IPS-18c (cell line): ENCODE measurements around the gene ZNF532.
"Not testable (repeated sequence)": the region's sequence is repeated elsewhere in the genome, so short reads cannot be mapped to it uniquely, and the experiment has no call there.

Source experiments
- H3K4me3 ChIP-seq: 2 replicates; pipeline ENCODE4 v1.7.0; 2013; ENCODE audit warnings: low read depth, mild to moderate bottlenecking, low read length, moderate library complexity; ENCODE audit not compliant: insufficient read depth
- H3K9me3 ChIP-seq: one replicate; pipeline ENCODE4 v1.6.1; 2013; ENCODE audit warnings: mild to moderate bottlenecking, low read length, moderate library complexity; ENCODE audit not compliant: control insufficient read depth, insufficient read depth

The ZNF532 gene

DNA sequence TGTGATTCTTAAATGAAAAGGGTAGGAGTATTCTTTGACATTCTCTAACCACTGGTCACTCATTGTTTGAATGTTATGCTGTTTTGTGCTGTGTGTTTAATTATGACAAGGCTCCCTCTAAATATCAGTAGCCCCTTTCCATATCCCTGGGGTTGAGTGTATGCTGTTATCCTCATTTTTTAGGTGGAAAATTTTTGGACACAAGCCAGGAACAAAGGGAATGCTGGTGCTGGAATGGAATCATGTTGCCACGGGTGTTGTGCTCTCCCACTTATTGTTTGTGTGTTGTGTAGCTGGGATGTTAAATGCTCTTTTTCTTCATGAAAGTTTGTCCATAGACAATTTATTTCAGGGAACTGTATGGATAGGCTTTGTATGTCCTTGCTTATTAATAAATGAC, 43.3 kb downstream of the ZNF532 start:
- H3K9me3 ChIP-seq: peaks cover 3% of the 10 kb centered on the region
- H3K4me3 ChIP-seq: no peak overlapping the region

DNA sequence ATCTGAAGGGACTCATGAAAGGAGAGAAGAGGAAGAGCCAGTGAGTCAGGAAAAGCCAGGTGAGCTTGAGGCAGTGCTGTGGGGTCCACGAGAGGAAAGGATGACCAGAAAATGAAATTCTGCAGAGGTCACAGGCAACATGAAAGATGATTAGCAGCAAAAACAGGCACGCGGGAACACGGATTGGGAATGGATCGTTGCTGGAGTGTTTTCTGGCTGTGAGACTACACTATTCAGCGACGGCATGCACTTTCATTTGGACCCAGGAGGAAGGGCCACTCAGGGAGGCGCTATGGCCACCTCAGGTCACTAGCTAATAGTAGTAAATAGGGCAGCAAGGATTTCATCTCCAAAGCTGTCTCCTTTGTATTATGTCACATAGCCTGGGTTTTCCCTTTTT, 44.8 kb downstream of the ZNF532 start:
- H3K4me3 ChIP-seq: no peak overlapping the region
- no peaks in the 10 kb centered on the region for H3K9me3 ChIP-seq

- no peak overlapping the region for H3K4me3 ChIP-seq
- H3K9me3 ChIP-seq: no peaks in the 10 kb centered on the region
Measured at GRCh38 chr18:58911241-58911640, 46.6 kb downstream of the ZNF532 start.

DNA sequence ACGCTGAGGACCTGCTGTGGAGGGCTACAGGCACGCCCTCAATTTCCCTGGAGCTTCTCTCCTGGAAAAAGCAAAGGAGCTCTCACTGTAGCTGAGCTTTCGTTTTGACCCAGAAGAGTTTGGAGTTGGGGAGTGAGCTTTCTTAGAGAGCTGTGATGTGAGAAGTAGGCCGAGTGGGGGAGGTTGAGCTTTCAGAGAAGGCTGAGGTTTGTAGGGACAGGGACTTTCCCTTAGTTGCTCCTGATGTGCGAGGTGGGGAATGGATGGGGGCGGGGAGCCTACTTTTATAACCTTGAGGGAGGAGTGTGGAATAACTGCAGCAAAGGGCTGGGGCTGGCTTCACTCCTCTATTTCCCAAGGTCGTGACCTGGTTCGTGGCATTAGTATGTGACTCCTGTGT, 47.1 kb downstream of the ZNF532 start:
- Histone ChIP-seq H3K9me3 (no peaks in the 10 kb centered on the region), H3K4me3 (no peak overlapping the region)

DNA sequence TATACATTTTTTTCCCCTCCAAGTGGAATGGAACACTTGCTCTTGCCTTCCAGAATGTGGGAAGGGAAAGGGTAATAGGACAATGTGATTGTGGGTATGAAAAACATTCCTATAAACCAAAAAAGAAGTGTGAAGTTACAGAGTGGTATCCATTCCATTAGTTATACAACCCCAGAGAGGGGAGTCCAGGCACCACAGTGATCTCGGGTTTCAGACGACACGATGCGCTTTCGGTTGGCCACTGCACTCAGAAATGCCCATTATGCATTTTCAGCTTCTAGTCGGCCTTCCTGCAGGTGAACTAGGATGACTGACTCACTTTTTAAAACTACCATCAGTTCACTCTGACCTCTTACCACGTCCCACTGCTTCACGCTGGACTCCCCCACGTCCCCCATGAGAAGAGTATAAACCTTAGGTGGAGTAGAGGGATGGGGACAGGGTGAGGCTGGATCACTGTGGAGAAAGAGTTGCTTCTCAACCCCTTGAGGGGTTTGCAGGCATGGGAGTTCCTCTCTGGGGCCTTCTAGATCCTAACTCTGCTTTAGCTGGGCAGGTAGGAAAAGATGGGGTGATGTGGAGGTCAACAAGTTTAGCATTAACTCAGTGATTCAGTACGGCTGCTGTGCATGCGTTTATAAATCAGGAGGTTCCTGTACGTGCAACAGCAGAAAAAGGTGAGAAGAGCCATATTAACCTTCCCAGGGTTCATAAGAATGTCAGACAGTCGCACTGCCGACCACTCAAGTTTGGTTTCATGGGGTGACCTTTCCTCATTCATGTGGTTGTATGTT, 50.5 kb downstream of the ZNF532 start:
- Histone ChIP-seq H3K4me3 (no peak overlapping the region), H3K9me3 (no peaks in the 10 kb centered on the region)

- H3K9me3 ChIP-seq: no peaks in the 10 kb centered on the region
- H3K4me3 ChIP-seq: no peak overlapping the region
Measured at GRCh38 chr18:58915995-58916394, 51.3 kb downstream of the ZNF532 start.

DNA sequence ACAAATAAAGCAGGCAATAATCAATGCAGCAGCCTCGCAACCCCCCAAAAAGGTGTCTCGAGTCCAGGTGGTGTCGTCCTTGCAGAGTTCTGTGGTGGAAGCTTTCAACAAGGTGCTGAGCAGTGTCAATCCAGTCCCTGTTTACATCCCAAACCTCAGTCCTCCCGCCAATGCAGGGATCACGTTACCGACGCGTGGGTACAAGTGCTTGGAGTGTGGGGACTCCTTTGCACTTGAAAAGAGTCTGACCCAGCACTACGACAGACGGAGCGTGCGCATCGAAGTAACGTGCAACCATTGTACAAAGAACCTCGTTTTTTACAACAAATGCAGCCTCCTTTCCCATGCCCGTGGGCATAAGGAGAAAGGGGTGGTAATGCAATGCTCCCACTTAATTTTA, 55.3 kb downstream of the ZNF532 start:
- H3K4me3 ChIP-seq, H3K9me3 ChIP-seq: not testable (repeated sequence)

DNA sequence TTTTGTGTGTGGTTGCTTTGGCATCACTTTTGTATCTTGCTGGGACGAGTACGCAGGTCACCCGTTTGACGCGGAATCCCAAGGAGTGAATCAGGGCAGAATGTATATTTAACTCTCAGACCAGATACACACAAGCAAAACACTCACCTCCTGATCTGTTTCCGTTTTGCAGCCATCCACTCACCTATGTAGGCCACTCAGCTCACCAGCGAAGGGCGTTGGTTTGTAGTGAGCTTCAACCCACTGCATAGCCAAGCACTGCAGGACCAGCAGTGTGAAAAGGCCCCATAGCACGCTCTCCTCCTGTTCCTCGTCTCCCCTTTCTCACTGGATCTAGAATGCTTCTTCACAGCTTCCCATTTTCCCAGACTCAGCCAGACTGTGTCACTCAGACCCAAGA, 58.3 kb downstream of the ZNF532 start:
- Histone ChIP-seq H3K4me3 (no peak overlapping the region), H3K9me3 (no peaks in the 10 kb centered on the region)

- Histone ChIP-seq H3K9me3 (no peaks in the 10 kb centered on the region), H3K4me3 (no peak overlapping the region)
Measured at GRCh38 chr18:58924473-58924872, 59.8 kb downstream of the ZNF532 start.

GRCh38 chr18:58927659-58928058, 63.0 kb downstream of the ZNF532 start:
- Histone ChIP-seq H3K4me3 (no peak overlapping the region), H3K9me3 (no peaks in the 10 kb centered on the region)

DNA sequence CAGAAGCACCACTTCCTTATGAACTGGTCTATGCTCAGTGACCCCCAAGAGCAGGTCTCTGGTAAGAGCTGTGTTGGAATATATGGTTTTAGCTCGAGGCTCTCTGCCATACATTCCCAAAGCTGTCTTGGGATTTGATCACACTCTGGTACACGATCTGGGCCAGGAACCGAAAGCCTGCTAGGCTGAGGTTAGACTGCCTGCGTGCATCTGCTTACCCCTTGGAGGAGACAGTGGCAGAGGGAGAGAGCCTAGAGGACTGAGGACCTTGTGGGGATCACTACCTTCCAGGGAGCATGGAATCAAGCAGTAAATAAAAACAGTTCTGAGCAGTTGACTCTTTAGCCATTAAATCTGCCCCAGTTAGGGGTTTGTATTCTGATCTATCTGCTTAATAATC, 63.7 kb downstream of the ZNF532 start:
- Histone ChIP-seq H3K4me3 (no peak overlapping the region; the same call in 1 of the 2 replicates), H3K9me3 (no peaks in the 10 kb centered on the region)

- H3K4me3 ChIP-seq: no peak overlapping the region; the same call in 1 of the 2 replicates
Measured at GRCh38 chr18:58929206-58929605, 64.5 kb downstream of the ZNF532 start.

DNA sequence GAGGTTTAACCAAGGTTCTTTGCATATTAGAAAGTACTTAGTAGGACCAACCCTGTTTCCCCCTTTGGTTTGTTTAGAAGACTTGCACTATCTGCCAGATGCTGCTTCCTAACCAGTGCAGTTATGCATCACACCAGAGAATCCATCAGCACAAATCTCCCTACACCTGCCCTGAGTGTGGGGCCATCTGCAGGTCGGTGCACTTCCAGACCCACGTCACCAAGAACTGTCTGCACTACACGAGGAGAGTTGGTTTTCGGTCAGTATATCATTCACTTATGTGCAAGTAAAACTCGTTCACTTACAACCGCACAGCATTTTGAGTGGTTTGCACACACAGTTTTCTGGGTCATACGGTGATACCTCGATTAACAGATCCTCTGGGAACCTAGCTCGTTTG, 69.7 kb downstream of the ZNF532 start:
- Histone ChIP-seq H3K9me3 (no peaks in the 10 kb centered on the region), H3K4me3 (no peak overlapping the region)

More at GRCh38 chr18:58929206-58929605, 64.5 kb downstream of the ZNF532 start:
- H3K9me3 ChIP-seq: no peaks in the 10 kb centered on the region

- H3K9me3 ChIP-seq: no peaks in the 10 kb centered on the region
Measured at GRCh38 chr18:58934933-58935577, 70.4 kb downstream of the ZNF532 start.

GRCh38 chr18:58937071-58937886, 72.6 kb downstream of the ZNF532 start:
- Histone ChIP-seq H3K4me3 (no peak overlapping the region), H3K9me3 (no peaks in the 10 kb centered on the region)

More at GRCh38 chr18:58934933-58935577, 70.4 kb downstream of the ZNF532 start:
- H3K4me3 ChIP-seq: no peak overlapping the region

- no peak overlapping the region for H3K4me3 ChIP-seq
Measured at GRCh38 chr18:58937887-58938267, 73.2 kb downstream of the ZNF532 start.

DNA sequence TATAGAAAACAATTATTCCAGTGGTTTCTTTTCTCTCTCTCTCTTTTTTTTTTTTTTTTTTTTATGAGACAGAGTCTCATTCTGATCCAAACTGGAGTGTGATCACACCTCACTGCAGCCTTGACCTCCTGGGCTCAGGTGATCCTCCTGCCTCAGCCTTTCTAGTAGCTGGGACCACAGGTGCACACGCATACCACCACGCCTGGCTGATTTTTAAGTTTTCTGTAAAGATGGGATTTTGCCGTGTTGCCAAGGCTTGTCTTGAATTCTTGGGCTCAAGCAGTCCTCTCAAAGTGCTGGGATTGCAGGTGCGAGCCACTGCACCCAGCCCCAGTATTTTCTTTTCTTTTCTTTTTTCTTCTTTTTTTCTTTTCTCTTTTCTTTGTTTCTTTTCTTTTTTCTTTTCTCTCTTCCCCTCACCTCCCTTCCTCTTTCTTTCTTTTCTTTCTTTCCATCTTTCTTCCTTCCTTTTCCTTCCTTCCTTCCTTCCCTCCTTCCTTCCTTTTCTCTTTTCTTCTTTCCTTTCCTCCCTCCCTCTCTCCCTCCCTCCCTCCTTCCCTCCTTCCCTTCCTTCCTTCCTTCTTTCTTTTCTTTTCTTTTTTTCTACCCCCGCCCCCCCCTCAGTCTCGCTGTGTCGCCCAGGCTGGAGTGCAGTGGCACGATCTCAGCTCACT, 76.9 kb downstream of the ZNF532 start:
- no peak overlapping the region for H3K4me3 ChIP-seq
- no peaks in the 10 kb centered on the region for H3K9me3 ChIP-seq

More at GRCh38 chr18:58937887-58938267, 73.2 kb downstream of the ZNF532 start:
- no peaks in the 10 kb centered on the region for H3K9me3 ChIP-seq
